NCI-H1930 (cell line): ENCODE measurements around the gene FRK.
"Not testable (repeated sequence)": the region's sequence is repeated elsewhere in the genome, so short reads cannot be mapped to it uniquely, and the experiment has no call there.

Source experiments
- DNase-seq, 2 experiments: peaks; one replicate each; lab custom pipeline; 2025; lab: John Stamatoyannopoulos, UW

Gene FRK, protein sequence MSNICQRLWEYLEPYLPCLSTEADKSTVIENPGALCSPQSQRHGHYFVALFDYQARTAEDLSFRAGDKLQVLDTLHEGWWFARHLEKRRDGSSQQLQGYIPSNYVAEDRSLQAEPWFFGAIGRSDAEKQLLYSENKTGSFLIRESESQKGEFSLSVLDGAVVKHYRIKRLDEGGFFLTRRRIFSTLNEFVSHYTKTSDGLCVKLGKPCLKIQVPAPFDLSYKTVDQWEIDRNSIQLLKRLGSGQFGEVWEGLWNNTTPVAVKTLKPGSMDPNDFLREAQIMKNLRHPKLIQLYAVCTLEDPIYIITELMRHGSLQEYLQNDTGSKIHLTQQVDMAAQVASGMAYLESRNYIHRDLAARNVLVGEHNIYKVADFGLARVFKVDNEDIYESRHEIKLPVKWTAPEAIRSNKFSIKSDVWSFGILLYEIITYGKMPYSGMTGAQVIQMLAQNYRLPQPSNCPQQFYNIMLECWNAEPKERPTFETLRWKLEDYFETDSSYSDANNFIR

DNA sequence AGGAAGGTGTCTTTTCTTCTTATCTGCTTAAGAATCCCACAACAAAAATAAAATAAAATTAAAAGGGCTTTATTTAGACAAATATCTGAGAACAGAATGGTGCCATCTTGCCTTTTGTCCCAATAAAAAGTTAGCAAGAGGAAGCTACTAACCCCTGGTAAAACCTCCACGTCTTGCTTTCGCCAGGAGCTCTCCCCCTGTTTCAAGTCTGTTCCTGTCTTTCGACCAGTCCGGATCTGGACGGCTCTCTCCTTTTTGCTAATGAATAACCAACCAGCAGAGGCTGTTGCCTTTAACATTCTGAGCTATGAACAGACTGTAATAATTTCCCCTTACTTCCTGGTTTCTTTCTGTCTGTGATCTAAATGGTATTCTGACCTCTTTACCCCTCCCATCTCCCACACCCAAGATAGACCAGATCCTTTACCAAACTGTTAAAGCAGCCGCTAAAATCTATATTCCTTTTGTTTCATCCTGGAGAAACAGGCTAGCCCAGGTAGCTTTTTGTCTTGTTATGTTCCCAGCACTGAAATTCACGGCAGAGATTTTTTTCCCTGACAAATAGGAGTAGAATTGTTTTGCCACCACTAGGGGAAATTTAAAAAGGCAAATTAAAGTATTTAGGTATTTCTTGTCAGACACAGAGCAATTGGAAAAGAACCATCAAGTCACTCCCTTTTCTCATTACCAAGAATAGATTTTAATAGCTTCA, at the start of gene FRK:
Gene FRK (minus strand): TSS at position 320 of the 712 bp plus-strand sequence. CDS start 580 bp downstream, outside the sequence.
- DNase-seq = no peak

DNA sequence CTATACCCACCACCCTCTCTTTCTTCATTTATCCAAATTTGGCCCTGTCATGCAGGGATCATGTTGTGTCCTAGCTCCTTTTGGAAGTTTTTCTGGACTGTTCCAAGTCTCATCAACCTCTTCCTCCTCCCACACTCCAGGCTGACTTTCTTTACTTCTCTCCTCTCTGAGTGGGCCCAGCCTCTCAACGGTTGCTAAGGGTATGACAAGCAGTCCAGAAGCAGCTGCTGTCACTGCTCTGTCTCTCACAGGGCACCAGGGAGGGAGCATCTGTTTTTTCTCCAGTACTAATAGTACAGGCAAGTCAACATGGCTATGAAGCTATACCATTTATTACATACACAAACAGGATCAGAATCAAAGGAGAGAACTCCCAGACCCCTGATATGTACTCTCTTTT, 48.1 kb upstream of the FRK start:
- no peak for DNase-seq

DNA sequence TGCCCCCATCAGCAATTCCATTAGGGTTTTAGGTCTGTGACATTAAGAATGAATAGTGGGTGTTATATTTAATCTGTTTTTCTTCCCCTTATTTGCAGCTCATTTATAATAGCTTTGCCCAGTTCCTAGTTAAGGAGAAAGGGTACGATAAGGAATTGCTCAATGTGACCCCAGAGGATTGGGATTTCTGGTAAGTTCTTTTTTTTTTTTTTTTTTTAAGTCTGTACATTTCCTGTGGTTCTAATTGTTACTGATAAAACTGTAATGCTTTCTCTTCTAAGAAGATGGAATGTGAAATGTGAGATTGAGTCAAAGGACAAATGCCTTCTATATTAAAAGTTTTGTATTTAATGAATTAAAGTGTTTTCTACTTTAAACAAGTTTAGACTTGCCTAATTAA, 45.5 kb upstream of the FRK start:
- DNase-seq = no peak

DNA sequence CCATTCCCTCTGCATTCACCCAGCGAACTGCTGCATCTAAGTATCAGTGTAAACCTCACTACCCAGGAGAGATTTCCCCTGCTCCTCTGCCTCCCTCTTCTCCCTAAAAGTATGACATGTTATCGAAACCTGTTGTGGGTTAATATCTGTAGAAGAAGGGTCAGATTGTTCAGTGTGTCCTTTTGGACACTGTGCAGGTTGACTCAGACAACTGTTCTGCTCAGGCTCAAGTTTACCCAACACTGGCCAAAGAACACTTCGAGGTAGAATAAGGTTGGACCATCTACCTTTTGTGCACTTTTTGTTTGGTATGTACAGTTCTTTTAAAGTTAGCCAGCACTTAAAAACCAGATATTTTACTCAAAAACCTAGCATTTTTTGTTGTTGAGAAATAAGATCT, 44.6 kb upstream of the FRK start:
- no peak for DNase-seq

DNA sequence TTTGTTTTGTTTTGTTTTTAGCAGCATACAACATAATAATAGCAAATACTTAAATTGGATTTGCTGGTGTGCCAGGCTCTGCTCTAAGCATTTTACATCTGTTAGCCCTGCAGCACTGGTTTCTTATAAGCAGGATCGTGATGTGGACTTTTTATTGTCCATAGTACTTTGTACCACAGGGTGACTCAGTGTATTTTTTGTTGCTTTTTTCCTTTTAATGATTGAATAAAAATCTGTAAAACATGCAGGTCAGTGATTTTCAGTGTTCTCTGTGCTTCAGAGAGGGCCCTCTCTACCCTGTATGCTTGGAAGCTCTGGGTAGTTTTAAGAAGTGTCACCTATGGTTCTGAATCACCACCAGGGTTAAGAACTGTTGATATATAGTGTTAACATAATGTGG, 43.9 kb upstream of the FRK start:
- DNase-seq = no peak

DNA sequence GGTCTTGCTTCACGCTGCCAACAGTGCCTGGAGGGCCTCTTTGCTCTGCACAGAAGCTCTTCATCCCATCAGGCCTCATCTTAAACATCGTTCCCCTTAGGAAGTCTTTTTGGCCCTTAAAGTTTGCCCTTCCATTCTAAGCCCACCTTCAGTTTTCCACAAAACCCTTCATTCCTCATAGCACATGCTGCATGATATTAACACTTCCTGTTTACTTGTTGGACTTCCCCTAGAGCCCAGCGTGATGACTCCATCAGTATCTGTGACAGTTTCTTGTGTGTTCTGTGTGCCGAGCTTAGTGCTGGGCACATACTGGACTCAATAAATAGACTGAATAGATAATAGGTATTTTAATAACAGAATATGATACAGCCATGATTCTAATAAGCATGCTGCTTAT, 42.2 kb upstream of the FRK start:
- no peak for DNase-seq

DNA sequence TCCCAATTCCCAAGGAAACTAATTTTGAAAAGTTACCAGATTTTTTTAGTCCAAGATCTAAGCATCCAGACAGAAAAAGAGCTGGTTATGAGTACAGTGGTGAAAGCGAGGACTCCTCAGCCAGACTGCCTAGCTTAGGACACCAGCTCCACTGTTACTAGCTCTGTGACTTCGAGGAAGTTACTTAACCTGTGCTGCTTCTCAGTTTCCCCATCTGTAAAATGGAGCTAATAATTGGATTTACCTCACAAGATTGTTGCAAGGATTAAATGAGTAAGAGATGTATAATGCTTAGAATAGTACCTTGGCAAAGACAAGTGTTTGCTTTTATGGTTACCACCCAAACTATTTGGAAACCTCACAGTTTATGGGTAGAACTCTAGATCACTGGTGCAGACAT, 41.1 kb upstream of the FRK start:
- DNase-seq = no peak

DNA sequence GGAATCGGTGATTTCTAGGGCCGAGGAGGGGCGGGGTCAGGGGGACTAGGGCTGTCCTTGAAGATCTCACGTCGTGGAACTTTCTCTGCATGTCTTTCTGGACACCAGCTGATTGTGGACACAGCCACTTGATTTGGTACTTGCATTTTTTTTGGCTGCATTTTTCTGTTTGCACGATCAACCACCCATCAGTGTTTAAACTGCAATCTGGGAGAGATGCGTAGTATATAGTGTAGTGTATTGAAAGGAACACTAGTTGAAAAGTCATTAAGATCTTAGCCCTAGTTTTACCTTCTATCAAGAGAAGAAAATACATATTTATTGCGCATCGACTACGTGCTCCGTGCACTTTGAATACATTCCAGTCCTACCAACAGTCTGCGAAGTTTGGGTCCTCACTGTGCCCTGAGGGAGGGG, 40.6 kb upstream of the FRK start:
- no peak for DNase-seq

DNA sequence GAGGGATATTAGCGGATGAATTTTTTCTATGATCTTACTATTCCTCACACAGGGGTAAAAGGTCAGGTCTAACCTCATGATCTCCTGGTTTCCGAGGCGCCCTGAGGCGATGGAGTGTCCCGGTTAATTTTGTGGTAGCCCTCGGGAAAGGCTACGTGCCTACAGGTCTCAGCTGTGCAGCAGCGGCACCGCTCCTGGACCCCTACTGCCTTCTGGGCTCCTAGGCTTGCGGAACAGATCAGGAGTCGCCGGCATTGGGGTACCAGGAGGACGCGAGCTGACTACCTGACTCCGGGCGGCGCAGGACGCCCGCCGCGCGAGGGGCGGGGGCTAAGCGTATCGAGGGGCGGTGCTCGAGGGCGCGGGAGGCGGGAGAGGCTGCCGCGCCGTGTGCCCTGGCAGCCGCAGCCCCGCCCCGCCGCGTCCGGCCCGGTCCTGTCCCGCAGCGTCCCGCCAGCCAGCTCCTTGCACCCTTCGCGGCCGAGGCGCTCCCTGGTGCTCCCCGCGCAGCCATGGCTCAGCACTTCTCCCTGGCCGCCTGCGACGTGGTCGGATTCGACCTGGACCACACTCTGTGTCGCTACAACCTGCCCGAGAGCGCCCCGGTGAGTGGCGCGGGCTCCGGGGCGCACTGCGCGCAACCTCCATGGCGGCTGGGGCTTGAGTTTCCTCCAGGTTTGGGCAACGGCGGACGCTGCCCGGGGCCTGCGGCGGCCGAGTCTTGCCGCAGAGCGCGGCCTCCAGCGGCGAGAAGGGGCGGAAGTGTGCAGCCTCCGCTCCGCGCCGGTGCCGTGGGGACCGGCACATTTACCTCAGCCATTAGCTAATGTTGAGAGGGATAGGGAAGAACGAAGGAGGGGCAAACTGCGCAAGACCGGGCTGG, 40.0 kb upstream of the FRK start, which contains the start of gene NT5DC1:
Gene NT5DC1 (plus strand): TSS at position 435 of the 883 bp plus-strand sequence. CDS start 78 bp downstream, at position 513.
- DNase-seq = peak; percentile 72 to 75

DNA sequence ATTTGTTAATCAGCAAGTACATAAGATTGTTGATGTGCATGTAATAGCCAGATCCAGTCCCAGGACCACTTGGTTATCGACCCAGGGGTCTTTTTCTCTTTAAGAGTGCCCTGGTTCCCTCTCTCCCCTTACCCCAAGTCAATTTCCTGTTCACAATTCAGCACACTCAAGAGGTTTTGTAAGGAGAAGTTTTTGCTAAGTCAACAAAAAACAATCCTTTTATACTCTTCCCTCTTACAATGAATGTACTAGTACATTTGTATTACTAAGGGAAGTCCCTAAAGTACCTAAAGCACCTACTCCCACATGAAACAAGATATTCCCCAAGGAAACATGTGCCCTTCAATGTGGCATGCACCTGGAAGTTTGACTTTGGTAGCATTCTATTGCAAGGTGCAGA, 38.3 kb upstream of the FRK start:
- no peak for DNase-seq

DNA sequence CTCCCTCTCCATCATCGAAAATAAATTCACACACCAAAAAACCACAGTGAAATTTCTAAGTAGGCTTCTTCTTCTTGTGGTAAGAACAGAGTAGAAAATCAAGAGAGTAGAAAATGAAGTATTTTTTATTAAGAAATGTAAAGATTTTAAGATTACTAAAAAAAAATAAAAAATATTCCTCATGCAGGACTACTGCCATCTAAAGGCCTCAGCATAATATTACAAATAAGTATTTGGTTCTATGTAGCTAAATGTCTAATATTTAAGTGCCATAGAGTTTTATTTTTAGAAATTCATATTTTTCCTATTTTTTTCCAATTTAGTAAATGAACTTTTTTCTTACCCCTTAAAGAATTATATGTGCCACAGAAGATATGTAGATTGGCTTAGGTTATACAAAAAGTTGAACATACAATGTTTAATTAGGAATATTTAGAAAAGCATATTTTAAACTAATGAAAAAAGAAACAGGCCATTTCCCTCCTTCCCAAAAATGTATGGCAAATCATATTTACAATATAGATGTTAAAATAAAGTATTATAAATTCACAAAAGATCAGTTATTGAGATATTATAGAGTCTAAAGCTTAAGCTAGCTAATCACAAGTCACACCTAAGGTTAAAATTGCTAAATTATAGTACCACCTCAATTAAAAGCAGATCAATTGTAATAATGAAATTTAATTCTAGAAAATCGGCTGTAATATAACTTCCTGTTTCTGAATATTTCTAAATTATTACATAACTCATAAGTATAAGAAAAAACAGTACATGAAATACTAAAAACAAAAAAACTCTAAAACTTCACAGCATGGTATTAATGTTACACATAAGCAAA, 36.5 kb upstream of the FRK start:
- no peak for DNase-seq

DNA sequence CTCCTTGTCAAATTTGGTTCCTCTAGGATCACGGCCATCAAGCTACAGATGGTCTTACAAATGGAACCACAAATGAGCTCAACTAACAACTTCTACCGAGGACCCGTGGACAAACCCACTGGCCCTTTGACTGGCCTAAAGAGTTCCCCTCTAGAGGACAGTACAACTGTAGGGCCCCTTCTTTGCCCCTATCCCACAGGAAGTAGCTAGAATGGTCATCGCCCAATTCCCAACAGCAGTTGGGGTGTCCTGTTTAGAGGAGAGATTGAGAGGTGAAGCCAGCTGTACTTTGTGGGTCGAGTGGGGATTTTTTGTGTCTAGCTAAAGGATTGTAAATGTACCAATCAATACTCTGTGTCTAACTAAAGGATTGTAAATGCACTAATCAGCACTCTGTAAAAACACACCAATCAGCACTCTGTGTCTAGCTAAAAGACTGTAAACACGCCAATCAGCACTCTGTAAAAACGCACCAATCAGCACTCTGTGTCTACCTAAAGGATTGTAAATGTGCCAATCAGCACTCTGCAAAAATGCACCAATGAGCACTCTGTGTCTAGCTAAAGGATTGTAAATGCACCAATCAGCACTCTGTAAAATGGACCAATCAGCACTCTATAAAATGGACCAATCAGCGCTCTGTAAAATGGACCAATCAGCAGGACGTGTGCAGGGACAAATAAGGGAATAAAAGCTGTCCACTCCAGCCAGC, 35.5 kb upstream of the FRK start:
- not testable (repeated sequence) for DNase-seq

DNA sequence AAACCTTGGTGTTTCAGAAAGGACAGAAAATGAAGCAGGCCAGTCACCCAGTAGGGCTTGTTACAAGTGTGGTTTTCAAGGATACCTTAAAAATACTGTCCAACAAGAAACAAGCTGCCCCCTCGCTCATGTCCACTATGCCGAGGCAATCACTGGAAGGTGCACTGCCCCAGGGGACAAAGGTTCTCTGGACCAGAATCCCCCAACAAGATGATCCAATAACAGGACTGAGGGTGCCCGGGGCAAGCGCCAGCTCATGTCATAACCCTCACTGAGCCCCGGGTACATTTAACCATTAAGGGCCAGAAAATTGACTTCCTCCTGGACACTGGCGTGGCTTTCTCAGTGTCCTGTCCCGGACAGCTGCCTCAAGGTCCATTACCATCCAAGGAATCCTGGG, 33.4 kb upstream of the FRK start:
- no peak for DNase-seq

DNA sequence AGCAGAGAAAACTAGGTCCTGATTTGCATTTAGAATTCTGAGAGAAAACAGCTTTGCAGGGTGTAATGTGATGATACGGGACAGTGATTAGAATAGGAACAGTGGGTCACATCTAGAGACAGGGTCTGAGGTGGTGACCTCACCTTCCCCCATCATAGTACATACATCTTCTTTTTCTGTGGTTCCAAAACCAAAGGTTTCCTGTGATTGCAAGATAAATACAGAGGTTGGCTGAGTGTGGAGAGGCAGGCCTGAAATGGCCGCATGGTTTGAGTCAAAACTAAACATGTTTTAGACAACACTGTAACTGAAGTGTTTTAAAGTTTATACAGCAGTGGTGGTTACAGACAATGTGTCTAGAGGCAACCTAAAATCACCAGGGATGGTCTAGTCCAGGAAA, 29.6 kb upstream of the FRK start:
- no peak for DNase-seq

DNA sequence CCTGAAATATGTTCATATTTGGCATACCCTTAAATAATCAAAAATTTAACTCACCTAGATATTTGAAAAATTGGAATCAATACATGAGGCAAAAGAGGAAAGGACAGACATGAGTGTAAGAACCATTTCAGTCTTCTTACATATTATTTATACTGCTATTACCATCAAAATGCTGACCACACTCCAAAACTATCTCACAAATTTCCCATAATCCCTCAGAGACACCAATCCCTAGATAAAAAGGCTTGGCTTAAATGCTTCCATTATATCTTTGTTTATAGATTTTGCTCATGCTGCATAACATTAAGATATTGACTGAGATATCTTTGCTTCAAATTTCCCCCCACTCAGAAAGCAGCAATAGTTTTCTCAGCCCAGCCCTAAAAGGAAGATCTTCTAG, 28.3 kb upstream of the FRK start:
- no peak for DNase-seq

DNA sequence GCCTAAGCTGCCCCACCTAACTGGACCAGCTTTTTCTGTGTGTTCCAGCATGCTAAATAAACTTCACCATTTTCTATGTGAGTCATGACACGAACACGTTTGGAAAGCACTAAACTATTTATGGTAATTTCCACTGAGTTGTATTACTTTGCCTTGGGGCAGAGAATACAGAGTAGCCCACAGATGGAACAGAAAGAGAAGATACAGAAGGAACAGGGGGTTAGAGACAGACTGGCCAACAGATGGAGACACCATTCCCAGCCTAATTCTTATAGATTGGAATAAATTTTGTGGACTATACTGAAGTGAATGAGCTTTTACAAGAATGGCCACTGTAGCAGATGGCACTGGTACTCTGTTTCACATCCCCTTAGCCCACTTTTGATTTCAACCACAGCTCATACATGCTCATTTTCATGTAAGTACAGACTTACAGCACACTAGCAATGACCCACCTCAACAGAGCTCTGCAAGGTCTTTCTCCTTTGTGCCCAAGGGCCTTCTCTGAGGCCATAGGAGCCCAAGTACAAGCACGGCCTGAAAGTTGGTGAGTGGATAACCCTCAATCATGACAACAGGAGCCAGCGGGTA, 26.8 kb upstream of the FRK start:
- DNase-seq = no peak

DNA sequence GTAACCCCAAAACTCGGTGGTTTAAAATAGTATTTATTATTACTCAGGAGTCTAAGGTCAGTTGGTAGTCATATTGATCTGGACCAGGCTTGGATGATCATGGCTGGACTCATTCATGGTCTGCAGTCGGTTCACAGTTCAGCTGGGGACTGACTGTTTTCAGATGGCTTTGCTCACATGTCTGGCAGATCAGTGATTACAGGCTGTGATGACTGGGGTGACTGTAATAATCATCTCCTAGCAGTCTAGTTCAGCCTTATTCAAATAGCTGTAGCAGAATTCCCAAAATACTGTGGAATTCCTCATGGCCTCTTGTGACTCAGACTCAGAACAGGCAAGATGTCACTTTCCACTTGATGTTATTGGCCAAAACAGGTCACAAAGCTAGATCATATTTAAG, 23.6 kb upstream of the FRK start:
- DNase-seq = no peak

DNA sequence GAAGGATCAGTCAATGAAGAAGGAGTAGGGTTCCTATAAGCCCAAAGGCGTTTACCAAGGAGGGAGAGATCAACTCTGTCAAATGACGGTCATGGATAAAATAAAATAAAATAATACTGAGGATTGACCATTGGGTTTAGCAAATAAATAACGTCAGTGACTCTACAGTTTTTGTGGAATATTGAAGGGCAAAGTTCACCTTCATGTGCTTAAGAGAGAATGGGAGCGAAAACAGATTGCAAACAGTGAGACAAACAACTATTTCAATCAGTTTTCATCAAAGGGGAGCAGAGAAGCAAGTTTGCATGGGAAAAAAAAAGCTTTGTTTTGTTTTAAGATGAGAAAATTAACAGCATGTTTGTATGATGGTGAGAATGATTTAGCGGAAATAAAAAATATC, 22.4 kb upstream of the FRK start:
- no peak for DNase-seq

DNA sequence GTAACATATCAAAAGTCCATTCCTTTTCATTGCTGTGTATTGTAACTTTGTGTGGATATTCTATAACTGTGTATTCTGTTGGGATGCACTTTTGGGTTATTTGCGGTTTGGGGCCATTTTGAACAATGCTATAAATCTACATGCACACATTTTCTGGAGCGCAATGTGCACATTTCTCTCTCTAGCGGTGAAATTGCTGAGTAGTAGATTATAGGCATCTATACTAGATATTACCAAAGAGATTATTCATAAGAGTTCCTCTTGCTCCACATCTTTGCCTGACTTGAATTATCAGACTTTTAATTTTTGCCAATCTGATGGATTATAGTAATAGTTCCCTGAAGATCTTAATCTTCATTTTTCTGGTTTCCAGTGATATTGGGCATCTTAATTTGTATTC, 18.3 kb upstream of the FRK start:
- no peak for DNase-seq

DNA sequence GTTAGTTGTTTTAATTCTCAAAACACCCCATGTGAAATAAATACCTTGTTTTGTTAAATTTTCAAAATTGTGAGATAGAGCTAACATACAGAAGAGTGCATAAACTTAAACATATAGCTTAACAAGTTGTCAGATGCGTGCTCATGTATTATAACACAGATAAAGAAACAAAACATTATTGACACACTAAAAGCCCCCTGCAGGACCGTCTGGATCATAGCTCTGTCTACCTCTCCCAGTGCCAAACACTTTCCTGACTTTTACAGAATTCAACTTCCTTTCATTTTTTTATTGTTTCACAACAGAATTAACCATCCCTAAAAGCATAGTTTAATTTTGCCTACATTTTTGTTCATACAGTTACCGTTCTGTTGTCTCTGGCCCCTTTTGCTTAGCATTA, 17.8 kb upstream of the FRK start:
- no peak for DNase-seq
